Esophagus squamous epithelium (tissue), 5 donors: Measurements from ENCODE around the gene TSKS. TPM values are rescaled to one million over a fixed set of nuclear protein-coding genes. Genes with fewer than 3 reads are reported as not detected.

Experiments
- DNase-seq: peaks from one replicate; lab custom pipeline; 2025; lab: John Stamatoyannopoulos, UW
- H3K27ac ChIP-seq, 4 donors: fragments of 200-600 bp; sonication (generic); one replicate each; pipeline ENCODE4 v1.5.1; 2016 to 2019; ENCODE audit warnings: mild to moderate bottlenecking in 1 of 4
- H3K27me3 ChIP-seq, 4 donors: fragments of 200-600 bp; sonication (generic); 1 replicate in 3 of 4; 2 replicates in 1 of 4; pipeline versions ENCODE4 v1.5.1 to v1.6.0; 2017 to 2021; ENCODE audit warnings: antibody characterized with exemption in 1 of 4
- H3K36me3 ChIP-seq, 3 donors: fragments of 200-600 bp; sonication (generic); one replicate each; pipeline ENCODE4 v1.5.1; 2016 to 2019
- H3K4me1 ChIP-seq, 3 donors: fragments of 200-600 bp; sonication (generic); one replicate each; pipeline ENCODE4 v1.5.1; 2017 to 2019
- H3K4me3 ChIP-seq, 4 donors: fragments of 200-600 bp; sonication (generic); 1 replicate in 3 of 4; 2 replicates in 1 of 4; pipeline ENCODE4 v1.5.1; 2016 to 2019; ENCODE audit warnings: mild to moderate bottlenecking in 2 of 4, moderate library complexity in 1 of 4
- H3K9me3 ChIP-seq, 3 donors: fragments of 200-600 bp; sonication (generic); one replicate each; pipeline ENCODE4 v1.5.1; 2016 to 2019
- POLR2A ChIP-seq, 4 donors: fragments of 450-650 bp; IDR thresholded peaks; one replicate each; pipeline ENCODE4 v1.6.1; 2017; ENCODE audit warnings: antibody characterized with exemption in 4 of 4, mild to moderate bottlenecking in 4 of 4, moderate library complexity in 3 of 4
- WGBS, 2 donors: methylation state at CpG; one replicate each; pipeline ENCODE4 v1.1.5; 2018; 5-methylcytosine and 5-hydroxymethylcytosine counted together
- intact Hi-C: fragments of 100-400 bp; cut with DNase I; formaldehyde crosslinking; loops from one replicate; pipeline ENCODE4 v1.15.0; 2022
- total RNA-seq, 4 donors: library from RNA; depleted of rRNA; stranded (reverse); fragments of >200 nt; gene quantifications; one replicate each; pipeline ENCODE4 v1.1.0, GENCODE V29; 2016
- TF ChIP-seq, protein P1 (sequence below), 6 experiments: fragments of 450-650 bp in 4 of 6; fragments of 200-600 bp in 2 of 6; sonication (generic) in 2 of 6; IDR thresholded peaks; one replicate each; pipeline ENCODE4 v1.5.1; 2016 to 2019; ENCODE audit warnings: antibody characterized with exemption in 6 of 6, mild to moderate bottlenecking in 4 of 6, moderate library complexity in 4 of 6
- donor health status: DM: yes; HTN: yes; CAD: no.

Gene TSKS
- total RNA-seq, 4 donors from 2014 or later: not detected

- Histone ChIP-seq H3K4me1 (no peaks in the 10 kb centered on the region), H3K36me3 (no peaks in the 10 kb centered on the region), H3K27me3 (peaks cover 0 to 6% (median 0%) of the 10 kb centered on the region in 4 donors), H3K9me3 (no peaks in the 10 kb centered on the region), H3K27ac (no peak overlapping the region), H3K4me3 (no peak overlapping the region)
- 72 to 84% methylated on average over 3 to 5 of the region's 5 CpGs for WGBS, 2 donors
- no peak for DNase-seq
- intact Hi-C loops: no loop called here
- TF ChIP-seq, protein P1, sequence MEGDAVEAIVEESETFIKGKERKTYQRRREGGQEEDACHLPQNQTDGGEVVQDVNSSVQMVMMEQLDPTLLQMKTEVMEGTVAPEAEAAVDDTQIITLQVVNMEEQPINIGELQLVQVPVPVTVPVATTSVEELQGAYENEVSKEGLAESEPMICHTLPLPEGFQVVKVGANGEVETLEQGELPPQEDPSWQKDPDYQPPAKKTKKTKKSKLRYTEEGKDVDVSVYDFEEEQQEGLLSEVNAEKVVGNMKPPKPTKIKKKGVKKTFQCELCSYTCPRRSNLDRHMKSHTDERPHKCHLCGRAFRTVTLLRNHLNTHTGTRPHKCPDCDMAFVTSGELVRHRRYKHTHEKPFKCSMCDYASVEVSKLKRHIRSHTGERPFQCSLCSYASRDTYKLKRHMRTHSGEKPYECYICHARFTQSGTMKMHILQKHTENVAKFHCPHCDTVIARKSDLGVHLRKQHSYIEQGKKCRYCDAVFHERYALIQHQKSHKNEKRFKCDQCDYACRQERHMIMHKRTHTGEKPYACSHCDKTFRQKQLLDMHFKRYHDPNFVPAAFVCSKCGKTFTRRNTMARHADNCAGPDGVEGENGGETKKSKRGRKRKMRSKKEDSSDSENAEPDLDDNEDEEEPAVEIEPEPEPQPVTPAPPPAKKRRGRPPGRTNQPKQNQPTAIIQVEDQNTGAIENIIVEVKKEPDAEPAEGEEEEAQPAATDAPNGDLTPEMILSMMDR (IDR thresholded peaks at IDR 0.05): no peak
- TF ChIP-seq POLR2A (IDR thresholded peaks at IDR 0.05): no peak
Measured at GRCh38 chr19:49699364-49699763, 63.7 kb downstream of the TSKS start.

DNA sequence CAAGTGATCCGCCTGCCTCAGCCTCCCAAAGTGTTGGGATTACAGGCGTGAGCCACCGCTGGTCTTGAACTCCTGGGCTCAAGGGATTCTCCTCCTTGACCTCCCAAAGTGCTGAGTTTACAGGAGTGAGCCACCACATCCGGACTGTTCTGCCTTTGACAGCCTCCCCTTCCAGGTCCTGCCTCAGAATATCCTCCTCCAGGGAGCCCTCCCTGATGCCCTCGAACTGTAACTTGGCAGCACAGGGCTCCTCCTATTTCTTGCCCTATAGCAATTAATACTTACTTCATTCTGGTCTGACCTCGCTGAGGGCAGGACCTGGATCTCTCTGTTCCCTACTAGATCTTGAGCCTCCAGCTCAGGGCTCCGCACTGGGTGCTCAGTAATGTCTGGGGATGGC is 66.2 kb downstream of the TSKS start:
- no peaks in the 10 kb centered on the region for H3K9me3 ChIP-seq
- peaks cover 0 to 14% (median 0%) of the 10 kb centered on the region in 4 donors for H3K27me3 ChIP-seq
- H3K27ac ChIP-seq: no peak overlapping the region
- H3K36me3 ChIP-seq: no peaks in the 10 kb centered on the region
- H3K4me3 ChIP-seq: no peak overlapping the region
- H3K4me1 ChIP-seq: peaks cover 0 to 2% (median 0%) of the 10 kb centered on the region in 3 donors
- TF ChIP-seq POLR2A (IDR thresholded peaks at IDR 0.05): no peak
- no peak for DNase-seq
- WGBS, 2 donors: 89 to 93% methylated on average over 3 to 5 of the region's 7 CpGs
- intact Hi-C loops: no loop called here

DNA sequence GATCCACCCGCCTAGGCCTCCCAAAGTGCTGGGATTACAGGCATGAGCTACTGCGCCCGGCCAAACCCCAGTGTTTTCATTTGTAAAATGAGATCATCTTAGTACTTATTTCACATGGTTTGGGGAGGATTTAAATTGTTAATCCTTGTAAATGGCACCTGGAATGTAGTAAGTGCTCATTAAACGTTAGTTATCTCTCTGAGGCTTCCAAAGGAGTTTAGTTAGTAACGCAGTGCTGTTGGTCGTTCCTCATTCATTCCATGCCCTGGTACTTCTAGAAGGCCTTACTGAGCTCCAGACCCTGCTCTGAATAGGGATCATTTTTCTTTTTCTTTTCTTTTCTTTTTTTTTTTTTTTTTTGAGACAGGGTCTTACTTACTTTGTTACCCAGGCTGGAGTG is 67.0 kb downstream of the TSKS start:
- intact Hi-C loops: no loop called here
- no peaks in the 10 kb centered on the region for H3K9me3 ChIP-seq
- DNase-seq: no peak
- TF ChIP-seq, protein P1 (IDR thresholded peaks at IDR 0.05): no peak
- TF ChIP-seq POLR2A (IDR thresholded peaks at IDR 0.05): no peak
- no peaks in the 10 kb centered on the region for H3K36me3 ChIP-seq
- H3K4me3 ChIP-seq: no peak overlapping the region
- H3K27me3 ChIP-seq: peaks cover 0 to 16% (median 0%) of the 10 kb centered on the region in 4 donors
- no peak overlapping the region for H3K27ac ChIP-seq
- WGBS, 2 donors: 65 to 78% methylated on average over 5 to 6 of the region's 6 CpGs
- H3K4me1 ChIP-seq: peaks cover 0 to 9% (median 7%) of the 10 kb centered on the region in 3 donors

GRCh38 chr19:49692147-49692506 is 71.0 kb downstream of the TSKS start:
- Histone ChIP-seq H3K27me3 (peaks cover 0 to 35% (median 0%) of the 10 kb centered on the region in 4 donors), H3K4me1 (peaks cover 16 to 41% (median 29%) of the 10 kb centered on the region in 3 donors), H3K4me3 (no peak overlapping the region), H3K36me3 (peaks cover 0 to 18% (median 0%) of the 10 kb centered on the region in 3 donors), H3K9me3 (no peaks in the 10 kb centered on the region), H3K27ac (no peak overlapping the region)
- intact Hi-C loops: no loop called here
- TF ChIP-seq, protein P1 (IDR thresholded peaks at IDR 0.05): no peak
- no peak for TF ChIP-seq POLR2A (IDR thresholded peaks at IDR 0.05)
- 73 to 74% methylated on average over 9 to 15 of the region's 16 CpGs for WGBS, 2 donors
- no peak for DNase-seq

DNA sequence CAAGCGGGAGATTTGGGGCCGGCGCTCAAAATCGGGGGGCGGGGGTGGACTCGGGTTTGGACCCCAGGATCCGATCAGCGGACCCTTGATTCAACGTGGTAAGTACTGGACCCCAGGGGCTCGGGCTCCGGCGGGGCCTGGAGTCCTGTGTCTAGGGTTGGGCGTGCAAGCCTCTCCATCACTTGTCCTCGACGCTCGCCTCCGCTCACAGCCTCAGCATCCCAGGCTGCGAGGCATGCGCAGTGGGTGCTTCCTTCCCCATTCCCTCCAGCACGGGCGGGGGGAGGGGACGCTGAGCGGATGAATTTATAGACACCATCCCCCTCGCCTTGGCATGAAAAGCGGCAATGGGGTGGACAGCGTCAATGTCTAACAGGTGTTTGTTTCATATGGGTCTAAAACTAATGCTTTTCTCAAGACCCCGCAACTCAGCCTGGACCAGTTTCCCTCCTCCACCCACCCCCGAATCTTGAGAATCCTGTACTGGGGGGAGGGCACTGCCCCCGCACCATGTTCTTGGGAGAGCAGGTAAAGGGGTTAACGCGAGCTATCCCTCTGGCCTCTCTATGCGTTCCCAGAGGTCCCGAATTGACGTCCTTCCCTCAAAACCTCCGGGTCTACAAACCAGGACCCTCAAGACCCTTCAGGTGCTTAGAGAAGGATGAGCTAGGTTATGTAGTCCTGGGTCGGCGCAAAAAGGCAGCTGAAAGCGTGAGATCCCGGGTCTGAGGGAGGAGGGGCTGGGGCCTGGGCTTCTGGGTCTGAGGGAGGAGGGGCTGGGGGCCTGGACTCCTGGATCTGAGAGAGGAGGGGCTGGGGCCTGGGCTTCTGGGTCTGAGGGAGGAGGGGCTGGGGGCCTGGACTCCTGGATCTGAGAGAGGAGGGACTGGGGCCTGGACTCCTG is 71.6 kb downstream of the TSKS start:
- DNase-seq: no peak
- Histone ChIP-seq H3K27me3 (peaks cover 0 to 35% (median 0%) of the 10 kb centered on the region in 4 donors), H3K36me3 (peaks cover 0 to 24% (median 0%) of the 10 kb centered on the region in 3 donors), H3K4me1 (peaks cover 16 to 46% (median 29%) of the 10 kb centered on the region in 3 donors), H3K27ac (peak overlapping the region in 1 of 4 donors; percentile 79), H3K9me3 (no peaks in the 10 kb centered on the region), H3K4me3 (peak overlapping the region; percentile 29 to 70 (median 52))
- WGBS, 2 donors: 19 to 27% methylated on average over 8 to 13 of the region's 39 CpGs
- TF ChIP-seq, protein P1 (IDR thresholded peaks at IDR 0.05): no peak
- no peak for TF ChIP-seq POLR2A (IDR thresholded peaks at IDR 0.05)
- intact Hi-C loops: no loop called here
